ENCODE data around the gene GMPR2.

GMPR2 gene

GRCh38 chr14:24269910-24270536 lies 37.3 kb downstream of the GMPR2 start:
- Histone ChIP-seq H3K4me2 (ENCODE audit: low read length) (no peak overlapping the region), H3K9ac (no peak overlapping the region), H3K27ac (peak overlapping the region; percentile 93), H3K4me3 (ENCODE audit: low read depth, low read length) (no peak overlapping the region), H3K27me3 (ENCODE audit: control insufficient read depth, insufficient read depth, low read length) (no peaks in the 10 kb centered on the region), H3K36me3 (ENCODE audit: control insufficient read depth, insufficient read depth, low read length) (no peaks in the 10 kb centered on the region), H3K9me3 (ENCODE audit: control insufficient read depth, low read length) (no peaks in the 10 kb centered on the region), H2AFZ (no peak overlapping the region), H3K4me1 (peaks cover 11% of the 10 kb centered on the region), H3K79me2 (peaks cover 1% of the 10 kb centered on the region)
- TF ChIP-seq CTCF (IDR thresholded peaks at IDR 0.05) = no peak

GRCh38 chr14:24270537-24271133 lies 37.9 kb downstream of the GMPR2 start:
- no peak for TF ChIP-seq CTCF (IDR thresholded peaks at IDR 0.05)

GRCh38 chr14:24271134-24271833 lies 38.6 kb downstream of the GMPR2 start, which contains the start of gene RABGGTA:
RABGGTA (minus strand) TSS chr14:24271597; CDS start chr14:24271115, 482 bp downstream.
- Histone ChIP-seq H3K4me1 (peaks cover 11% of the 10 kb centered on the region), H2AFZ (peak within 1 kb of the TSS; percentile 98), H3K4me2 (ENCODE audit: low read length) (peak within 1 kb of the TSS; percentile 95), H3K79me2 (peaks cover 8% of the 10 kb centered on the region), H3K9me3 (ENCODE audit: control insufficient read depth, low read length) (no peaks in the 10 kb centered on the region), H3K4me3 (ENCODE audit: low read depth, low read length) (peak within 1 kb of the TSS; percentile 99), H3K9ac (peak within 1 kb of the TSS; percentile 73), H3K27me3 (ENCODE audit: control insufficient read depth, insufficient read depth, low read length) (no peaks in the 10 kb centered on the region), H3K36me3 (ENCODE audit: control insufficient read depth, insufficient read depth, low read length) (no peaks in the 10 kb centered on the region), H3K27ac (peak within 1 kb of the TSS; percentile 93)
- TF ChIP-seq CTCF (IDR thresholded peaks at IDR 0.05) = peak; percentile 83

More at GRCh38 chr14:24270537-24271133, 37.9 kb downstream of the GMPR2 start:
- Histone ChIP-seq H3K4me3 (ENCODE audit: low read depth, low read length) (peak overlapping the region; percentile 99), H3K4me1 (peaks cover 11% of the 10 kb centered on the region), H3K27me3 (ENCODE audit: control insufficient read depth, insufficient read depth, low read length) (no peaks in the 10 kb centered on the region), H3K4me2 (ENCODE audit: low read length) (peak overlapping the region; percentile 95), H3K27ac (peak overlapping the region; percentile 93), H2AFZ (peak overlapping the region; percentile 98), H3K9ac (peak overlapping the region; percentile 73), H3K36me3 (ENCODE audit: control insufficient read depth, insufficient read depth, low read length) (no peaks in the 10 kb centered on the region), H3K79me2 (peaks cover 7% of the 10 kb centered on the region), H3K9me3 (ENCODE audit: control insufficient read depth, low read length) (no peaks in the 10 kb centered on the region)

- peak overlapping the region; percentile 95 for H3K4me2 ChIP-seq (ENCODE audit: low read length)
- no peaks in the 10 kb centered on the region for H3K9me3 ChIP-seq (ENCODE audit: control insufficient read depth, low read length)
- peaks cover 11% of the 10 kb centered on the region for H3K4me1 ChIP-seq
- no peaks in the 10 kb centered on the region for H3K36me3 ChIP-seq (ENCODE audit: control insufficient read depth, insufficient read depth, low read length)
- H3K79me2 ChIP-seq = peaks cover 8% of the 10 kb centered on the region
- no peak overlapping the region for H3K9ac ChIP-seq
- peak overlapping the region; percentile 93 for H3K27ac ChIP-seq
- TF ChIP-seq CTCF (IDR thresholded peaks at IDR 0.05) = no peak
- peak overlapping the region; percentile 98 for H2AFZ ChIP-seq
- peak overlapping the region; percentile 99 for H3K4me3 ChIP-seq (ENCODE audit: low read depth, low read length)
- H3K27me3 ChIP-seq (ENCODE audit: control insufficient read depth, insufficient read depth, low read length) = no peaks in the 10 kb centered on the region
These were observed 39.1 kb downstream of the GMPR2 start for GRCh38 chr14:24271834-24272263.

Data from parathyroid adenoma (tissue), 2 donors.